ENCODE measurements around the gene ALKAL2. TPM values are rescaled to one million over a fixed set of nuclear protein-coding genes. Genes with fewer than 3 reads are reported as not detected.
"Not testable (repeated sequence)": the region's sequence is repeated elsewhere in the genome, so short reads cannot be mapped to it uniquely, and the experiment has no call there.

ALKAL2 gene
- total RNA-seq, 1 donor from 2014 or later = not detected

DNA sequence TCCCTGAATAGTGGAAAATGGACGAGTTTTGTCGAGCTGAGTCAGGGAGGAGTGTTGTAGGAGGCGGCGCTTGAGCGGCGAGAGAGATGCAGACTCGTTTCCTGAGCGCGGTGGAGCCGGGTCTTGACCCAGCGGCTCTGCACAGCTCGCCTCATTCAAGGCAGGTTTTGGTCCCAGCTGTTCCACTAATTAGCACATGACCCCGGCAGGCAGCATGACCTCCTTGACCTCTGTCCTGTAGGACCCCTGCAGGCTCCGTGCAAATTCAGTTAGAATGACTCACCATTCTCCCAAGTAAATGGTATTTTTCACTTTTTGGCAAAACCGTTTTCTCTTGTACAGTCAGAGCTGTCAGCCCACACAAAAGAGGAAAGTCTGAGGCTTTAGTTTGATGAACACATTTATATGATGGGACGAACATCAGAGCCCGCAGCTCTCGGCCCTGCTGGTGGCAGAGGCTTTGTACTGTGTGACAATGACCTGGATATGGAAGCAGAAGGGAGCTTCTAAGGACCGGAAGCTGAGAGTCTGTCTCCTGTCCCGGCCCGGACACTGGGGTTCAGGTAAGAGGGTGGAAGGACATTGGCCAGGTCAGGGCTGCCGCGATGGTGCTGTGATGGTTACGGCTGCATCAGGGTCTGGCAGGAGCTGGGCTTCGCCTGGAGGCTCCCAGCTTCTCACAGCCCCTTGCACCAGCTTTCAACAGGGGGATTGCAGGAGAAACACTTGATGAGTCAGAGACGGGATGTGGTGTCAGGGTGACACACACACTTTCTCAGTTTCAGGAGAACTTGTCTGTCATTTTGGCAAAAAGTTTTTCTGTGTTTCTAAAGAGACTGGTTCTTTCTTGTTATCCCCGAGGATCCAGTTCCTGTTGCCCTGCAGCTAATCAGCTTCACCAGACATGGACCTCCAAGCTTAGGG is 29.9 kb upstream of the ALKAL2 start:
- peaks cover 0 to 12% (median 0%) of the 10 kb centered on the region in 3 donors for H3K27me3 ChIP-seq (ENCODE audit: control insufficient read depth in 3 of 3, insufficient read depth in 3 of 3, low read length in 3 of 3)
- H3K4me1 ChIP-seq (ENCODE audit: control insufficient read depth in 3 of 3, insufficient read depth in 3 of 3, low read length in 3 of 3) = no peaks in the 10 kb centered on the region
- H3K4me3 ChIP-seq (ENCODE audit: low read length in 3 of 3) = no peak overlapping the region
- H3K9ac ChIP-seq (ENCODE audit: low read depth in 1 of 3, low read length in 3 of 3) = no peak overlapping the region
- H3K27ac ChIP-seq (ENCODE audit: low read depth, low read length) = no peak overlapping the region
- H3K36me3 ChIP-seq (ENCODE audit: control insufficient read depth in 3 of 3, insufficient read depth in 3 of 3, low read length in 3 of 3) = no peaks in the 10 kb centered on the region
- no peaks in the 10 kb centered on the region for H3K9me3 ChIP-seq (ENCODE audit: control insufficient read depth in 3 of 3, low read length in 3 of 3)

DNA sequence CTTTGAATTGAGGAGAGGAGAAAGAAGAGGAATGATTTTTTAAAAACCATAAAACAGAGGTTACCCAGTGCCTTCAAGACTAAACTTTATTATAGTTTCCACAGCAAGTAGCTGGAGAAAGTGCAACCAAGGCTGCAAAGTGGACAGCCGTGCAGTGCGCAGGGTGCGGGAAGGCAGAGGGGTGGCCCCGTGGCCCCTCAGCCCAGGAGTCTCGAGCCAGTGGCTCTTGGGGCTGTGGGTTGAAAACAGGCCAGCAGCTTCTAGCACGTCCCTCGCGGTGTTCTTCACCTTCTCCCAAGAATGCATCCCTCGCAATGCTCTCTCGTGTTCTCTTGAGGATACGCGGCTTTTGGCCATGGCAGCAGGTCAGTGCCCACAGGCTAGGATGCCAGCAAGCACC is 28.5 kb upstream of the ALKAL2 start:
- H3K9ac ChIP-seq (ENCODE audit: low read depth in 1 of 3, low read length in 3 of 3) = no peak overlapping the region
- peaks cover 0 to 15% (median 0%) of the 10 kb centered on the region in 3 donors for H3K27me3 ChIP-seq (ENCODE audit: control insufficient read depth in 3 of 3, insufficient read depth in 3 of 3, low read length in 3 of 3)
- H3K4me1 ChIP-seq (ENCODE audit: control insufficient read depth in 3 of 3, insufficient read depth in 3 of 3, low read length in 3 of 3) = no peaks in the 10 kb centered on the region
- H3K27ac ChIP-seq (ENCODE audit: low read depth, low read length) = no peak overlapping the region
- no peaks in the 10 kb centered on the region for H3K36me3 ChIP-seq (ENCODE audit: control insufficient read depth in 3 of 3, insufficient read depth in 3 of 3, low read length in 3 of 3)
- no peak overlapping the region for H3K4me3 ChIP-seq (ENCODE audit: low read length in 3 of 3)
- no peaks in the 10 kb centered on the region for H3K9me3 ChIP-seq (ENCODE audit: control insufficient read depth in 3 of 3, low read length in 3 of 3)

GRCh38 chr2:315925-316324 is 28.0 kb upstream of the ALKAL2 start:
- not testable (repeated sequence) for H3K9me3 ChIP-seq (ENCODE audit: control insufficient read depth in 3 of 3, low read length in 3 of 3); H3K4me3 ChIP-seq (ENCODE audit: low read length in 3 of 3); H3K9ac ChIP-seq (ENCODE audit: low read depth in 1 of 3, low read length in 3 of 3); H3K4me1 ChIP-seq (ENCODE audit: control insufficient read depth in 3 of 3, insufficient read depth in 3 of 3, low read length in 3 of 3); H3K36me3 ChIP-seq (ENCODE audit: control insufficient read depth in 3 of 3, insufficient read depth in 3 of 3, low read length in 3 of 3); H3K27ac ChIP-seq (ENCODE audit: low read depth, low read length)
- peaks cover 0 to 15% (median 0%) of the 10 kb centered on the region in 3 donors for H3K27me3 ChIP-seq (ENCODE audit: control insufficient read depth in 3 of 3, insufficient read depth in 3 of 3, low read length in 3 of 3)

GRCh38 chr2:314561-315336 is 26.9 kb upstream of the ALKAL2 start:
- Histone ChIP-seq H3K36me3 (ENCODE audit: control insufficient read depth in 3 of 3, insufficient read depth in 3 of 3, low read length in 3 of 3) (no peaks in the 10 kb centered on the region), H3K27ac (ENCODE audit: low read depth, low read length) (no peak overlapping the region), H3K4me1 (ENCODE audit: control insufficient read depth in 3 of 3, insufficient read depth in 3 of 3, low read length in 3 of 3) (no peaks in the 10 kb centered on the region), H3K27me3 (ENCODE audit: control insufficient read depth in 3 of 3, insufficient read depth in 3 of 3, low read length in 3 of 3) (peaks cover 0 to 15% (median 0%) of the 10 kb centered on the region in 3 donors), H3K9ac (ENCODE audit: low read depth in 1 of 3, low read length in 3 of 3) (no peak overlapping the region), H3K4me3 (ENCODE audit: low read length in 3 of 3) (no peak overlapping the region), H3K9me3 (ENCODE audit: control insufficient read depth in 3 of 3, low read length in 3 of 3) (no peaks in the 10 kb centered on the region)

GRCh38 chr2:313991-314390 is 26.1 kb upstream of the ALKAL2 start:
- no peak overlapping the region for H3K4me3 ChIP-seq (ENCODE audit: low read length in 3 of 3)
- no peaks in the 10 kb centered on the region for H3K36me3 ChIP-seq (ENCODE audit: control insufficient read depth in 3 of 3, insufficient read depth in 3 of 3, low read length in 3 of 3)
- no peaks in the 10 kb centered on the region for H3K4me1 ChIP-seq (ENCODE audit: control insufficient read depth in 3 of 3, insufficient read depth in 3 of 3, low read length in 3 of 3)
- no peak overlapping the region for H3K9ac ChIP-seq (ENCODE audit: low read depth in 1 of 3, low read length in 3 of 3)
- H3K27me3 ChIP-seq (ENCODE audit: control insufficient read depth in 3 of 3, insufficient read depth in 3 of 3, low read length in 3 of 3) = peaks cover 0 to 23% (median 0%) of the 10 kb centered on the region in 3 donors
- no peaks in the 10 kb centered on the region for H3K9me3 ChIP-seq (ENCODE audit: control insufficient read depth in 3 of 3, low read length in 3 of 3)
- H3K27ac ChIP-seq (ENCODE audit: low read depth, low read length) = no peak overlapping the region

GRCh38 chr2:310994-311393 is 23.1 kb upstream of the ALKAL2 start:
- Histone ChIP-seq H3K27me3 (ENCODE audit: control insufficient read depth in 3 of 3, insufficient read depth in 3 of 3, low read length in 3 of 3) (peaks cover 0 to 22% (median 0%) of the 10 kb centered on the region in 3 donors), H3K9ac (ENCODE audit: low read depth in 1 of 3, low read length in 3 of 3) (no peak overlapping the region)

DNA sequence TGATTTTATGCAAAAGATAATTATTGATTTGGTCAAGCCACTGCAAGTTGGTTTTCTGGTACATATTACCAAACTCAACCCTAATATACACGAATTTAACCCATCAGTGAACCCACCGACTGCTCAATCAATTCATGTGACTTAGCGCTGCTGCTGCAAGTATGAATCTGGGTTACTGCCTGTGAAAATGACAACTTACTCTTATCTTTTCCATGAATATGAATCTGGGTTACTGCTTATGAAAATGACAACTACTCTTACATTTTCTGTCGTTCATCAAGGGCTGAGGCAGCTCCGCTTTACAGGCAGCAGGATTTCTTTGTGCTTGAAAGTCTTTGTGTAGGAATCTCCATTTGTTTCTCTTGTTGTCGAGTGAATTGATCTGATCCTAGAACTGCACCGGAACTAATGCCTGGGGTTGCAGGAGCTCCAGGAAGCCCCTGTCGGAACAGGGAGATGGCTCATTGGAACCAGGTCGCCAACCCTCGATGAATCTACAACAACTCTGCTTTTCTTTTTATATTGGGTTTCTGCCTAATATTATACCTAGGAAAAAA is 22.1 kb upstream of the ALKAL2 start:
- Histone ChIP-seq H3K9ac (ENCODE audit: low read depth in 1 of 3, low read length in 3 of 3) (no peak overlapping the region), H3K4me3 (ENCODE audit: low read length in 3 of 3) (no peak overlapping the region), H3K27ac (ENCODE audit: low read depth, low read length) (no peak overlapping the region), H3K4me1 (ENCODE audit: control insufficient read depth in 3 of 3, insufficient read depth in 3 of 3, low read length in 3 of 3) (no peaks in the 10 kb centered on the region), H3K27me3 (ENCODE audit: control insufficient read depth in 3 of 3, insufficient read depth in 3 of 3, low read length in 3 of 3) (peaks cover 0 to 22% (median 0%) of the 10 kb centered on the region in 3 donors), H3K36me3 (ENCODE audit: control insufficient read depth in 3 of 3, insufficient read depth in 3 of 3, low read length in 3 of 3) (no peaks in the 10 kb centered on the region), H3K9me3 (ENCODE audit: control insufficient read depth in 3 of 3, low read length in 3 of 3) (no peaks in the 10 kb centered on the region)

More at GRCh38 chr2:310994-311393, 23.1 kb upstream of the ALKAL2 start:
- Histone ChIP-seq H3K4me1 (ENCODE audit: control insufficient read depth in 3 of 3, insufficient read depth in 3 of 3, low read length in 3 of 3) (no peaks in the 10 kb centered on the region), H3K36me3 (ENCODE audit: control insufficient read depth in 3 of 3, insufficient read depth in 3 of 3, low read length in 3 of 3) (no peaks in the 10 kb centered on the region), H3K27ac (ENCODE audit: low read depth, low read length) (no peak overlapping the region), H3K4me3 (ENCODE audit: low read length in 3 of 3) (no peak overlapping the region), H3K9me3 (ENCODE audit: control insufficient read depth in 3 of 3, low read length in 3 of 3) (no peaks in the 10 kb centered on the region)

DNA sequence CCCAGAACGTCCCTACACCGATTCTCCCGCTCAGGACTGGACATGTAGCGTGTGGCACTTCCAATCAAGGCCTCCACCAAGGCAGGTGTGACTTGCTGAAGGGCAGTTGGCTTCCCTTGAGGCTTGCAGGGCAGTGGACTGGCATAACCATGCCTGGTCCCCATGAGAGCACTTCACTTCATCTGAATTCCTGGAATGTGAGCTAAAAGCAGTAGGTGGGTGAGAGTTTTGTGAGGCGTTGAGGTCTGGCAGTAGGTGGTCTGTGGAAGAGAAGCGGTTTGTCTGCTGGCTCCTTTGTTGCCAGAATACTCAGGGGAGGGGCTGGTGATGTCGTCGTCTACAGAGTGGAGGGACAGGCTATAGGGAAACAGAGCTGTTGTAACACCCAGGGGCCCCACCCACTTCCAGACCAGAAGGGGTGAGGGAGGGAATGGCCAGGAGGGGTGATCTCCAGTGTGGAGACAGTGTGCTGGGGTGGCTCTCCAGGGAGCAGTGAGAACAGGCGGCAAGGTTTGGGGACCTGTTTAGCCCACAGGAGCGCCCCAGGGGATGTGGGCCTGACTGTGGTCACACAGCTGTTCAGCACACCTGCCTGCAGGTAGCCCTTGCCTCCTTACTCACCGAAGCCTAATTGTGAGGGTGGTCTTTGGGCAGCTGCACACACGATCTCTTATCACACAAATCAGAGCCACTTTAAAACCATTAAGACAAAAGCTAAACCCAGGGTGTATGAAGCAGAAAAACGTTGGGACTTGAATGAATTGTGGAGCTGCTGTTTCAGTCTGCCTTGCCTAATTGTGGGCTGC is 21.5 kb upstream of the ALKAL2 start:
- Histone ChIP-seq H3K9me3 (ENCODE audit: control insufficient read depth in 3 of 3, low read length in 3 of 3) (no peaks in the 10 kb centered on the region), H3K4me3 (ENCODE audit: low read length in 3 of 3) (no peak overlapping the region), H3K27me3 (ENCODE audit: control insufficient read depth in 3 of 3, insufficient read depth in 3 of 3, low read length in 3 of 3) (peaks cover 0 to 17% (median 0%) of the 10 kb centered on the region in 3 donors), H3K36me3 (ENCODE audit: control insufficient read depth in 3 of 3, insufficient read depth in 3 of 3, low read length in 3 of 3) (no peaks in the 10 kb centered on the region), H3K4me1 (ENCODE audit: control insufficient read depth in 3 of 3, insufficient read depth in 3 of 3, low read length in 3 of 3) (no peaks in the 10 kb centered on the region), H3K27ac (ENCODE audit: low read depth, low read length) (no peak overlapping the region), H3K9ac (ENCODE audit: low read depth in 1 of 3, low read length in 3 of 3) (no peak overlapping the region)

GRCh38 chr2:305366-305765 is 17.5 kb upstream of the ALKAL2 start:
- H3K9me3 ChIP-seq (ENCODE audit: control insufficient read depth in 3 of 3, low read length in 3 of 3) = peaks cover 0 to 4% (median 0%) of the 10 kb centered on the region in 3 donors
- H3K36me3 ChIP-seq (ENCODE audit: control insufficient read depth in 3 of 3, insufficient read depth in 3 of 3, low read length in 3 of 3) = no peaks in the 10 kb centered on the region
- H3K4me1 ChIP-seq (ENCODE audit: control insufficient read depth in 3 of 3, insufficient read depth in 3 of 3, low read length in 3 of 3) = no peaks in the 10 kb centered on the region
- no peak overlapping the region for H3K4me3 ChIP-seq (ENCODE audit: low read length in 3 of 3)
- H3K27me3 ChIP-seq (ENCODE audit: control insufficient read depth in 3 of 3, insufficient read depth in 3 of 3, low read length in 3 of 3) = peaks cover 0 to 9% (median 0%) of the 10 kb centered on the region in 3 donors
- no peak overlapping the region for H3K27ac ChIP-seq (ENCODE audit: low read depth, low read length)
- no peak overlapping the region for H3K9ac ChIP-seq (ENCODE audit: low read depth in 1 of 3, low read length in 3 of 3)

All from skeletal muscle tissue (tissue), 4 donors.